OCI-LY3 (cell line): ENCODE results near the gene TMEM86B.

Experiments used
- H2AFZ ChIP-seq: fragments of 200-600, 300-600 bp; shearing (Covaris generic); 2 replicates; pipeline ENCODE4 v1.6.0; 2014; ENCODE audit warnings: antibody characterized with exemption, low read depth, low read length
- H3K27ac ChIP-seq: fragments of 200-600, 300-600 bp; sonication (generic); 2 replicates; pipeline ENCODE4 v1.5.1; 2014; ENCODE audit warnings: mild to moderate bottlenecking, low read length, moderate library complexity, mixed read lengths
- H3K27me3 ChIP-seq: fragments of 200-600, 300-600 bp; sonication (generic); 2 replicates; pipeline ENCODE4 v1.6.1; 2014; ENCODE audit warnings: low read depth, low read length, mixed read lengths
- H3K36me3 ChIP-seq: fragments of 200-600, 300-600 bp; sonication (generic); replicated peaks from 2 replicates; pipeline ENCODE3; 2014; ENCODE audit warnings: low read depth, low read length, mixed read lengths
- H3K4me1 ChIP-seq: fragments of 300-600, 200-600 bp; sonication (generic); 2 replicates; pipeline ENCODE4 v1.6.1; 2014; ENCODE audit warnings: low read length, mixed read lengths
- H3K4me2 ChIP-seq: fragments of 200-600, 300-600 bp; sonication (generic); 2 replicates; pipeline ENCODE4 v1.6.1; 2014; ENCODE audit warnings: low read length, mixed read lengths
- H3K4me3 ChIP-seq: fragments of 300-600, 200-600 bp; sonication (generic); 2 replicates; pipeline ENCODE4 v1.5.1; 2014; ENCODE audit warnings: antibody characterized with exemption, mild to moderate bottlenecking, low read length, moderate library complexity
- H3K79me2 ChIP-seq: fragments of 300-600, 200-600 bp; shearing (Covaris generic); 2 replicates; pipeline ENCODE4 v1.6.1; 2014; ENCODE audit warnings: mild to moderate bottlenecking, low read length, mixed read lengths
- H3K9ac ChIP-seq: fragments of 300-600, 200-600 bp; shearing (Covaris generic); 2 replicates; pipeline ENCODE4 v1.6.0; 2014; ENCODE audit warnings: mild to moderate bottlenecking, low read length, moderate library complexity
- H3K9me3 ChIP-seq: fragments of 200-600, 300-600 bp; shearing (Covaris generic); 2 replicates; pipeline ENCODE4 v1.6.1; 2014; ENCODE audit warnings: low read length, mixed read lengths; ENCODE audit not compliant: insufficient read depth
- H4K20me1 ChIP-seq: fragments of 200-600, 300-600 bp; sonication (generic); 2 replicates; pipeline ENCODE4 v1.6.1; 2016; ENCODE audit warnings: low read length, mixed read lengths; ENCODE audit not compliant: insufficient read depth
- EZH2phosphoT487 ChIP-seq: fragments of 200-600 bp; shearing (Covaris generic); IDR thresholded peaks from 2 replicates; pipeline ENCODE4 v1.6.1; 2018; ENCODE audit warnings: antibody characterized with exemption, mixed run types, low read depth
- TF ChIP-seq, protein P1 (sequence below): fragments of 200-600, 300-600 bp; sonication (generic); IDR thresholded peaks from 2 replicates; pipeline ENCODE4 v1.5.1; 2014; ENCODE audit warnings: antibody characterized with exemption, low read length, low read depth

TMEM86B gene

DNA sequence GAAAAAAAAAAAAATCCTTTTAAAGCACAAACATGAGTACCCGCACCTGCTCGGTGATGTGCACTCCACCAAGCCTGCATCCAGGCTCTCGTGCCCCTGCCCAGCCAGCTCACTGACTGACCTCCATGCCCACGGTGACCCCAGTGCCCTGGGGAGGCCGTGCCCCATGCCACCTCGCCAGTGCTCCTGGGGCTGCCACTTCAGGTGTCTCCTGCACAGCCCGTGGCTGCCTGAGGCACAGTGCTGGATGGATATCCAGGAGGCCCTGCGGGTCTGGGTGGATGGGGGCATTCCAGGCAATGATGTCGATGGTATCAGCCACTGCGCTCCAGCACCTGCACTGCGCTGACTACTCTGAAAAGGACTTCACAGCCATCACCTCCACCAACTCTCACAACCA, 21.3 kb upstream of the TMEM86B start:
- no peak overlapping the region for H3K27ac ChIP-seq
- H3K27me3 ChIP-seq: no peaks in the 10 kb centered on the region
- peaks cover 80% of the 10 kb centered on the region for H4K20me1 ChIP-seq
- peaks cover 37% of the 10 kb centered on the region for H3K4me1 ChIP-seq
- no peak for TF ChIP-seq EZH2phosphoT487
- TF ChIP-seq, protein P1, sequence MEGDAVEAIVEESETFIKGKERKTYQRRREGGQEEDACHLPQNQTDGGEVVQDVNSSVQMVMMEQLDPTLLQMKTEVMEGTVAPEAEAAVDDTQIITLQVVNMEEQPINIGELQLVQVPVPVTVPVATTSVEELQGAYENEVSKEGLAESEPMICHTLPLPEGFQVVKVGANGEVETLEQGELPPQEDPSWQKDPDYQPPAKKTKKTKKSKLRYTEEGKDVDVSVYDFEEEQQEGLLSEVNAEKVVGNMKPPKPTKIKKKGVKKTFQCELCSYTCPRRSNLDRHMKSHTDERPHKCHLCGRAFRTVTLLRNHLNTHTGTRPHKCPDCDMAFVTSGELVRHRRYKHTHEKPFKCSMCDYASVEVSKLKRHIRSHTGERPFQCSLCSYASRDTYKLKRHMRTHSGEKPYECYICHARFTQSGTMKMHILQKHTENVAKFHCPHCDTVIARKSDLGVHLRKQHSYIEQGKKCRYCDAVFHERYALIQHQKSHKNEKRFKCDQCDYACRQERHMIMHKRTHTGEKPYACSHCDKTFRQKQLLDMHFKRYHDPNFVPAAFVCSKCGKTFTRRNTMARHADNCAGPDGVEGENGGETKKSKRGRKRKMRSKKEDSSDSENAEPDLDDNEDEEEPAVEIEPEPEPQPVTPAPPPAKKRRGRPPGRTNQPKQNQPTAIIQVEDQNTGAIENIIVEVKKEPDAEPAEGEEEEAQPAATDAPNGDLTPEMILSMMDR: no peak
- no peaks in the 10 kb centered on the region for H3K9me3 ChIP-seq
- peaks cover 70% of the 10 kb centered on the region for H3K36me3 ChIP-seq
- no peak overlapping the region for H2AFZ ChIP-seq
- no peak overlapping the region for H3K4me2 ChIP-seq
- H3K9ac ChIP-seq: no peak overlapping the region
- no peak overlapping the region for H3K4me3 ChIP-seq
- H3K79me2 ChIP-seq: peaks cover 99% of the 10 kb centered on the region

GRCh38 chr19:55248704-55249103, 20.1 kb upstream of the TMEM86B start:
- peaks cover 91% of the 10 kb centered on the region for H4K20me1 ChIP-seq
- no peak overlapping the region for H3K27ac ChIP-seq

GRCh38 chr19:55248166-55248675, 19.7 kb upstream of the TMEM86B start:
- H3K4me3 ChIP-seq: no peak overlapping the region
- no peak overlapping the region for H3K27ac ChIP-seq
- peaks cover 93% of the 10 kb centered on the region for H4K20me1 ChIP-seq
- no peaks in the 10 kb centered on the region for H3K9me3 ChIP-seq
- TF ChIP-seq, protein P1: no peak
- no peak for TF ChIP-seq EZH2phosphoT487
- no peak overlapping the region for H2AFZ ChIP-seq
- H3K27me3 ChIP-seq: no peaks in the 10 kb centered on the region
- H3K4me2 ChIP-seq: no peak overlapping the region
- peaks cover 77% of the 10 kb centered on the region for H3K36me3 ChIP-seq
- peaks cover 98% of the 10 kb centered on the region for H3K79me2 ChIP-seq
- no peak overlapping the region for H3K9ac ChIP-seq
- H3K4me1 ChIP-seq: peaks cover 23% of the 10 kb centered on the region

More at GRCh38 chr19:55248704-55249103, 20.1 kb upstream of the TMEM86B start:
- no peaks in the 10 kb centered on the region for H3K9me3 ChIP-seq
- peaks cover 77% of the 10 kb centered on the region for H3K36me3 ChIP-seq
- no peak overlapping the region for H2AFZ ChIP-seq
- no peak overlapping the region for H3K9ac ChIP-seq
- peaks cover 99% of the 10 kb centered on the region for H3K79me2 ChIP-seq
- peaks cover 28% of the 10 kb centered on the region for H3K4me1 ChIP-seq
- H3K4me3 ChIP-seq: no peak overlapping the region
- H3K4me2 ChIP-seq: no peak overlapping the region
- no peaks in the 10 kb centered on the region for H3K27me3 ChIP-seq
- TF ChIP-seq EZH2phosphoT487: no peak
- TF ChIP-seq, protein P1: no peak

GRCh38 chr19:55247621-55248099, 19.1 kb upstream of the TMEM86B start:
- H3K27ac ChIP-seq: no peak overlapping the region
- no peaks in the 10 kb centered on the region for H3K9me3 ChIP-seq
- no peak overlapping the region for H3K9ac ChIP-seq
- peaks cover 96% of the 10 kb centered on the region for H3K79me2 ChIP-seq
- H3K4me1 ChIP-seq: peaks cover 18% of the 10 kb centered on the region
- peaks cover 89% of the 10 kb centered on the region for H4K20me1 ChIP-seq
- TF ChIP-seq, protein P1: no peak
- TF ChIP-seq EZH2phosphoT487: no peak
- H3K27me3 ChIP-seq: no peaks in the 10 kb centered on the region
- H3K4me2 ChIP-seq: no peak overlapping the region
- peaks cover 74% of the 10 kb centered on the region for H3K36me3 ChIP-seq
- H3K4me3 ChIP-seq: no peak overlapping the region
- no peak overlapping the region for H2AFZ ChIP-seq
